Activated T-cell treated with anti-CD3 and anti-CD28 coated beads for 4 hours (primary cell): ENCODE results near the gene SLC22A5.
"Not testable (repeated sequence)": the region's sequence is repeated elsewhere in the genome, so short reads cannot be mapped to it uniquely, and the experiment has no call there.

Experiments
- DNase-seq: peaks from one replicate; pipeline ENCODE4 v3.0.0-alpha.2; 2020

The SLC22A5 gene

DNA sequence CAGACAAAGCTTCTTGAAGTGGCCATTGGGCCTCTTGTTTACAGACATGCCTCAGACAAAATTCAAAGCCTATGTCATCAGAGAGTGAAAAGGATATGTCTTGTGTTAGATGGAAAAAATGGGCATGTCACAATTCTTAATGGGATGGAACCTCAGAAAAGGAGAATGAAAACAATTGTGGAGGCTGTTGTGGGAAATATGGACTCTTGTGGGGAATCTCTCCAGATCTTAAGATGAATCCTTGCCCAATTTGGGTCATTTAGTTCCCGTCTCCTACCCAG lies 19.5 kb downstream of the SLC22A5 start:
- no peak for DNase-seq

DNA sequence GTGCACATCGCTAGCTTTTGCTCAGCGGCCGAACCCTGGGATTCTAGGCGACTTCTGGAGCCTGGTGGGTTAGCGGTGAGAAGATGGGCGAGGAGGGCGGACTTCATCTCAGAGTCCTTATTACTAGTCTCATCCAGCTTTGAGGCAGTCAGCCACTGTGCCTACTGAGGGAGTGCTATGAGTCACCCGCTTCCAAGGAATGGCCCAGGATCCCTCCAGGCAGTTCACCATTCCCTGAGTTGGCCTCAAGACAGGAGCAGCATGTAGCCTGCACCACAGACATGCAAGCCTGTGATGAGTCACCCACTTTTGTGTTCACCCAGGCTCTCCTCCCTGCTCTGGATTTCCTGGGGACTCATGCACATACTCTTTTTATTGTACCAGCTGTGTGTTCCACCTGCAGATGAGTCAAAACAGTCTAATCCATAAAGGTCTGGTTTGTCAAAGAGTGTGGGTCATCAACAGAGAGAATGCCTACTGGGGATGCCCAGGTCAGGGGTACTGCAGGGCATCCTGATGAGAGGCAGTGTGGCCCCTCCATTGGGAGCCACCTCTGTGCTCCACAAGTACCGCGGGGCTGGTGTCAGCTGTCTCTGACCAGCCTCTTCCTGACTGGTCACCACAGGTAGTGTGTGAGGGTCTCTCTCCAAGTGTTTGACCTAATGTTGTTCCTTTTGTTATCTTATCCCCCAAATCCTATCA lies 20.2 kb downstream of the SLC22A5 start:
- no peak for DNase-seq

DNA sequence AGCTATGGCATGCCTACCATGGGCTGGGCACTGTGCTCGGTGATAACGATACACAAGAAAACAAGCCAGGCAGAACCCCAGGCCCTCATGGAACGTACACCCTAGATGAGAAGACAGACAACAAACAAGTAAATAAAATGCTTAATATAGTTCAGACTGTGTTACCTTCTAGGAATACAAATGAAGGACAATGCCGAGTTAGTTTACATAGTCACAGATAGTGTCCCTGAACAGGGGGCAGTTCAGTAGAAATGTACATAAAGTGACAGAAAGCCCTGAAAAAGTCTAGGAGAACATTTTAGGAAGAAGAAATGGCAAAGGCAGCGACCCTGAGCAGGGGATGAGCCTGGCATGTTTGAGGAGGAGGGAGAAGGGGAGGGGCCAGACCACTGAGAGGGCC lies 21.7 kb downstream of the SLC22A5 start:
- DNase-seq, result no peak

DNA sequence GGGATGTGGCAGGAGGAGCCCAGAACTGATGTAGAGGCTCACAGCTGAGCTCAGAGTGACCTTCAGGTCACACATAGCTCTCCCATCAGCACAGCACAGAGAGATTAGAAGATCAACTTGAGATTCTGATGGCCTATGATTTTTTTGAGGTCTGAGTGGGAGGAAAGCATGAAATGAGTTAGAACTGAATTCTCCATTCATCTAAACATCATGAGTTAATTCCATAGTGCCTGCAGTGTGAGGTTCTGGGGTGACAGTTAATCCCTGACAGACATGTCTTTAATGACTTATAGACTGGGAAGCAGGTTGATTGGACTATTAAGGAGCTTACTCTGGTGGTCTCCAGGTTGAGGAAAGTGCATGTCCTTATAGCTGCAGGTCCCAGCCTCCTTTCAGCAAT lies 22.4 kb downstream of the SLC22A5 start:
- DNase-seq, result no peak

DNA sequence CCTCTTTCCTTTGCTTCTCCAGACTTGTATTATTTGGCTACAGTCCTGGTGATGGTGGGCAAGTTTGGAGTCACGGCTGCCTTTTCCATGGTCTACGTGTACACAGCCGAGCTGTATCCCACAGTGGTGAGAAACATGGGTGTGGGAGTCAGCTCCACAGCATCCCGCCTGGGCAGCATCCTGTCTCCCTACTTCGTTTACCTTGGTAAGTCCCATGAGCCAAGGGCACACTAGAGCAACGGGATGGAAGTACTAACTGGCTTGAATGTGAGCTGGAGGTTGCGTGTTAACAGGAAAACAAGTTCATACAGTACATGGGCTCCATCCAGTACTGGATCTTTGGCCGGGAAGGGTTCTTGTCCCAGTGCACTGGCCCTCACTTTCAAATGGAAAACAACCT lies 22.9 kb downstream of the SLC22A5 start:
- no peak for DNase-seq

DNA sequence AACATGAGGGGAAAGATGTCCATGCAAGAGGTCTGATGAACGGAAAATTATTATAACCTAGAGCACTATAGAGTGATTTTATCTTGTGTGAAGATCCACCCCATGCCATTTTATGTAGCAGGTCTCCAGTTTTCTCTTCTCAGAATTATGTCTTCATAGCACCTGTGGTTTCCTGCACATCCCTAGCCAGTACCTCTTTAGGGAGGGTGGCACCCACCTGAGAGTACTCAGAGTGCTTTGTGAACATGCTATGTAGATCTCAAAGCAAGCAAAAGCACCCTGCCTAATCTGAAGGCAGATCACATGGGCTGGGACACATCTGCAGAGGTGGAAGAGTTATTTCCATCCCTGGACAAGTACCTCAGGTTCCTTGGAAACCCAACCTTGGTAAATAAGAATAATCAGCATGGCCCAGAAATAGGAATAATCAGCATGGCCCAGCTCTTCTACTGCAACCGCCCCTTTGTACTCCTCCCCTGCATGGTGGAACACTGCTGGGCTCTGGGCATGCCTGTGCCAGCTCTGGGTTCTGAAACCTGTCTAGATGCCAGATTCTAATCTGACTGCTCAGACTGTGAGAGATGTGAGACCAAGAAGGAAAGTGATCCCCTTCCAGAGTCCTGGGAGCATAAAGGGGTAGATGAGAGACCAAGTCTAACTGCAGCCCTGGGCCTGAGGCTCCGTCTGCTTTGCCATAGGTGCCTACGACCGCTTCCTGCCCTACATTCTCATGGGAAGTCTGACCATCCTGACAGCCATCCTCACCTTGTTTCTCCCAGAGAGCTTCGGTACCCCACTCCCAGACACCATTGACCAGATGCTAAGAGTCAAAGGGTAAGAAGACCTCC lies 23.7 kb downstream of the SLC22A5 start:
- DNase-seq, result no peak

DNA sequence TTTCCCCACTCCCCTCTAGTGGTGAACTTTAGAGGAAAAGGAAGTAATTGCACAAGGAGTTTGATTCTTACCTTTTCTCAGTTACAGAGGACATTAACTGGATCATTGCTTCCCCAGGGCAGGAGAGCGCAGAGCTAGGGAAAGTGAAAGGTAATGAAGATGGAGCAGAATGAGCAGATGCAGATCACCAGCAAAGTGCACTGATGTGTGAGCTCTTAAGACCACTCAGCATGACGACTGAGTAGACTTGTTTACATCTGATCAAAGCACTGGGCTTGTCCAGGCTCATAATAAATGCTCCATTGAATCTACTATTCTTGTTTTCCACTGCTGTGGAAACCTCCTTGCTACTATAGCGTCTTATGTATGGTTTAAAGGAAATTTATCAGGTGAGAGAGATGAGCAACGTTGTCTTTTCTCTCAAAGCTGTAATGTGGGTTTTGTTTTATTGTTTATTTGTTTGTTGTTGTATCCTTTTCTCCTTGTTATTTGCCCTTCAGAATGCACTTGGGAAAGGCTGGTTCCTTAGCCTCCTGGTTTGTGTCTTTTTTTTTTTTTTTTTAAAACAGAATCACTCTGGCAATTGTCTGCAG lies 25.3 kb downstream of the SLC22A5 start:
- DNase-seq, result no peak

DNA sequence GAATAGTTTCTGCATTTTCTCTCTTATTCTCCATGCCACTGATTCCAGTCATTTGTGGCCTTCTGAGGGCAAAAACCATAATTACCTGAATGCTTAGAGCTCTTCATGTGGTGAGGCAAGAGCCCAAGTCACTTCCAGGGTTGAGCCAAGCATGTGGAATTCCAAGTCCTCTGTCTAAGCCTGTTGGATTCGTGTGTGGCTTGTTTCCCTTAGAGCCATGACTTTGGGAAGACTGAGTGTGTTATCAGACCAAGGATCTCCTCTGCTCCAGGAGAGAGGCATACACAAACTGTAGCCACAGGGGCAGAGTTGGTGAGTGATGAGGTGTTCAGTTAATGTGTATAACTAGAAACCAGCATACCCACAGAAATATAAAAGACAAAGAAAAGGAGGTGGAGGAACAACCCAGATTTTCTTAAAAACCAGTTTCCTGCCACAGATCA lies 27.1 kb downstream of the SLC22A5 start:
- DNase-seq, result no peak

DNA sequence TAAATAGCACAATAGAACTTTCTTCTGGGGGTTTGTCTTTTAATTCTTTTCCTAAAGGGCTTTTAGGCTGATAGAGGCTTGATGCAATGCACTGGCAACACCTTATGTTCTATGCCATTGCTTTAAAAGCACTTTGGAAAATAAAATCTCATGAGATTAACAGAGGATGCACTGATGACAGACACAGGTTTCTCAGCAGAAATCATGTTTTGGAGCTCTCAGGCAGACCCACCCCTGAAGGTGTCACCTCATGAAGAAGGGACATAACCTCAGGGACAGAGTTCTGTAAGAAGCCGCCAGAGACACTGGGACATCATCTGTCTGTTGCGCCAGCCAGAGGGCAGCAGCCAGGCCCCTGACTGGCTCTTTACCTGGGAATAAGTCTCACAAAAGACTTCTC lies 27.7 kb downstream of the SLC22A5 start:
- no peak for DNase-seq

DNA sequence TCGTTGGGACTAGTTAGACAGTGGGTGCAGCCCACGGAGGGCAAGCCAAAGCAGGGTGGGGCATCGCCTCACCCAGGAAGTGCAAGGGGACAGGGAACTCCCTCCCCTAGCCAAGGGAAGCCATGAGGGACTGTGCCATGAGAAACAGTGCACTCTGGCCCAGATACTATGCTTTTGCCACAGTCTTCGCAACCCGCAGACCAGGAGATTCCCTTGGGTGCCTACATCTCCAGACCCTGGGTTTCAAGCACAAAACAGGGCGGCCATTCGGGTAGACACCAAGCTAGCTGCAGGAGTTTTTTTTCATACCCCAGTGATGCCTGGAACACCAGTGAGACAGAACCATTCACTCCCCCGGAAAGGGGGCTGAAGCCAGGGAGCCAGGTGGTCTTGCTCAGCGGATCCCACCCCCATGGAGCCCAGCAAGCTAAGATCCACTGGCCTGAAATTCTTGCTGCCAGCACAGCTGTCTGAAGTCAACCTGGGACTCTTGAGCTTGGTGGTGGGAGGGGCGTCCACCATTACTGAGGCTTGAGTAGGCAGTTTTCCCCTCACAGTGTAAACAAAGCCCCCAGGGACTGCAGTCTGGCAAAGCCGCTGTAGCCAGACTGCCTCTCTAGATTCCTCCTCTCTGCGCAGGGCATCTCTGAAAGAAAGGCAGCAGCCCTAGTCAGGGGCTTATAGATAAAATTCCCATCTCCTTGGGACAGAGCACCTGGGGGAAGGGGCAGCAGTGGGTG lies 28.6 kb downstream of the SLC22A5 start:
- DNase-seq, result not testable (repeated sequence)

DNA sequence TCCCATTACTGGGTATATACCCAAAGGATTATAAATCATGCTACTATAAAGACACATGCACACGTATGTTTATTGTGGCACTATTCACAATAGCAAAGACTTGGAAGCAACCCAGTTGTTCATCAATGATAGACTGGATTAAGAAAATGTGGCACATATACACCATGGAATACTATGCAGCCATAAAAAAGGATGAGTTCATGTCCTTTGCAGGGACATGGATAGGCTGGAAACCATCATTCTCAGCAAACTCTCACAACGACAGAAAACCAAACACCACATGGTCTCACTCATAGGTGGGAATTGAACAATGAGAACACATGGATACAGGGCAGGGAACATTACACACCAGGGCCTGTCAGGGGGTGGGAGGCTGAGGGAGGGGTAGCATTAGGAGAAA lies 34.5 kb downstream of the SLC22A5 start:
- not testable (repeated sequence) for DNase-seq

DNA sequence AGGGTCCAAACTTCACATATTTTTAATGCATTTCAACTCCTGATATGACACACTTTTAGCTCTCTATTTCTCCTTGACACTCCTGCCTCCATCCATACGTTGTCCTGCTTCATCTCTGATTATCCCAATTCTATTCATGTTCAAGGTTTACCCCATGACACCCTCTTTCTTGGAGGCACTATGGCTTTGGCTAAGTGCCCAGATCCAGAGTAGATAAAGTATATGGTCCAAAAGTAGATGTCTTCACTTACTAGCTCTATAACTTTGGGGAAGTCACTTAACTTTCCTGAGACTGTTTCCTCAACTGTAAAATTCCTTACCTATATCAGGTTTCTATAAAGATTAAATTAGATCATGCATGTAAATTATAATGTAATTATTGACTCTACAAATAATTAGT lies 36.1 kb downstream of the SLC22A5 start:
- DNase-seq, result no peak

DNA sequence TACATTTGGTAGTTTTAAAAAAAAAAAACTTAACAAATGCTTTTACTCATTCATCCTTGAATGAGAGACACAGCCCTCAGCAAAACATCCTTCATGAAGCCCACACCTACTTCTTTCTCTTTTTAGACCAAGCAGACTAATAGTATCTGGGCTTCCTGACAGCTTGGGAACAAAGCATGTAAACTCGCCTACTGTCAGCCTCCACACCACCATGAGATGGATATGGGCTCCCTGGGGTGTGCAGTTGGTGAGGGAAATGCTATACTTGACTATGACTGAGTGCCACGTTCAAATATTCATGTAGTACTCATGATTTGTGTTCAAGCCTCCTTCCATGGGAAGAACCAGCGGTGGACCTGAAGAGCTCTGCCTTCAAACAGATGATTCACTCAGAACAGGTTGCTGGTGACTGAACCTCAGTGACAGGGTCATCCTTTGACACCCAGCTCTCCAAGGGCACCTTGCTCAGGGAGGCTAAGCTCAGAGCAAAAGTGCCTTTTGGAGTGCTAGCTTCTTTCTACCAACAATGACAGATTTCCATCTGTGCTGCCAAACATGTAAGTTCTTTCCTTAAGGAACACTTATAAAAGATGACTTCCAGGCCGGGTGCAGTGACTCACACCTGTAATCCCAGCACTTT lies 36.8 kb downstream of the SLC22A5 start:
- DNase-seq, result no peak

DNA sequence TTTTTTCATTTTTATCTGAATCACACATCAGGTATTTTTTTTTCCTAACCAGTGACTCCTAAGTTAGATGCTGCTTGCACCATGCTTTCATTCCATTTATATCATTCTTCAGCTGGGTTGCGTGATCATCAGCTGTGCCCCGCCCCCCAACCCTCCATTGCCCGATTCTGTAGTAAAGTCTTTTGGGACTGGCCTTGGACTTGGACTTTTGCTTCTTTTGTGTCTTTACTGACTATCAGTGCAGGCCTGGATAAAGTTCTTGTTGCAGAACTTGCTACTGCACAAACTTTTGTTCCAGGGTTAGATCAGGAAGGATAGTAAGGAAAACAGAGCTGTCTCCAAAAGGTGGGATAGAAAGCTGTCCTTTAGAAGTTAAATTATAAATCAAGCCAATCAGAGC lies 38.5 kb downstream of the SLC22A5 start:
- DNase-seq, result no peak

DNA sequence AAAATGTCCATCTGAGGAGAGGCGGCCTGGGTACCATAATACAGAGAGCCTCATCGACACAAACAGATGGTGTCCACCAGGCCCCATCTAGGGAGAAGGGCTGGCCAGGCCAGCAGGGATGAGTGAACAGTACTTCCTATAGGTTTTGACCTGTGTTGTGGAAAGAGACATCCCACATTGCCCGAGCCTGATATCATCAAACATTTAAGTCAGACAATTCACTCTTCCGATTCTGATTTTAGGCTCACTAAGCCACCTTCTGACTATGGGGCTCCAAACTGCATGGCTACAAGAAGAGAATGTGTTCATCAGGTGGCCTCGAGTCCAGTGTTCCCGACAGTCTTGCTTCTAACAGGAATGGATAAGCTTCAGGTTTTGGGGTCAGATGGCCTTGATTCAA lies 38.9 kb downstream of the SLC22A5 start:
- no peak for DNase-seq

DNA sequence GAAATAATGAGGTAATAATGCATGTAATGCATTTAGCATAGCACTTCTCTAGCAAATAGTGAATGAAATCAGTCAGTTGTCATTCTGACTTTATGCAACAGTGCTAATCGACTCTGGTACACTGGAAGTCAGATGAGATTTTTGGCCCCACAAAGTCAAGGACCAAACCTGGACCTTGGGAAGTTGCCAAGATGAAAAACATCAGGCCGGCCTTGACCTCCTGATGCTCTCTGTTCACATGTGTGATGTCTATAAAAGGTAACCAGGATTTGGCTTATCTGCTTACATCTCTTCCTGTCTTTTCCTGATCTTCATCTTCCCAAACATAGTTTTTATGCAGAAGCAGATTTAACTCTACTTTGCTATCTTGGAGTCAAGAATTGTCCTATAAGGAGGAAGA lies 39.5 kb downstream of the SLC22A5 start:
- DNase-seq, result no peak

DNA sequence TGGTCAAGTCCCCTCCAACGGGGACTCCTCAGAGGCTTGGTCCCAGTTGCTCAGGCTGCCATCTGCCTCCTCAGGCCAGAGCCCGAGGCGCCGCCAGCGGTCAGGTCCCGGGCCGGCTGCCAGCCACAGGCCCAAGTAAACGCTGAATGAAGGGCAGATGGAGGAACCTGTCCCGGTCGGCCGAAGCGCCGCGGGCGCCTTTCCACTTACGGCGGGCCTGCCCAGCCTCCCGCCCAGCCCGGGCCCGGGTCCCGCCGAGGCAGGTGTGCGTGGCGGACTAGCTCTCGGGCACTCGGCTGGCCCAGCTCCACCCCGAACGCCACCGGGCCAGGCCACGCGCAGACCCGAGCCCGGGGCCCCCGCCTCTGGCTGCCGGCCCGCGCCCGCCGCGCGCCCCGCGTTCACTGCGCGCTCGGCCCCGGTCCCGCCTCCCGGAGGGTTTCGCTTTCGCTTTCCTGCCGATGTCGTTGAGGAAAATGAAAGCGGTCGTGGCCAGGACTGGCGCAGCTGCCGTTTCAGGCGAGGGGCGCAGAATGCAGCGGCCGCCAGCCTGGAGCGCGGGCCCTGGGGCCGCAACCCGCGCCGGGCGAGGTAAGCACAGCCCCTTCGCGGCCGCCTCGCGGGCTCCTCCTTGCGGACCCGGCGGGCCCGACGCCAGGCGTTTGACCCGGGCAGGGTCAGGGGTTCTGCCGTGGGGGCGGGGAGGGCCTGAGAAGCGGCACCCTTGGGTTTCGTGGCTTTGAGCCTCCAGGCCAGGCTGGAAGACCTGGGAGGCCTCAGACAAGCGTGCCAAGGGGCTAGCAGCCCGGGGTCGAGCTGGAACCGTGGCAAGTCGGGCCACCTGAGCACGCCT lies 41.2 kb downstream of the SLC22A5 start:
- DNase-seq, result peak; percentile 81

DNA sequence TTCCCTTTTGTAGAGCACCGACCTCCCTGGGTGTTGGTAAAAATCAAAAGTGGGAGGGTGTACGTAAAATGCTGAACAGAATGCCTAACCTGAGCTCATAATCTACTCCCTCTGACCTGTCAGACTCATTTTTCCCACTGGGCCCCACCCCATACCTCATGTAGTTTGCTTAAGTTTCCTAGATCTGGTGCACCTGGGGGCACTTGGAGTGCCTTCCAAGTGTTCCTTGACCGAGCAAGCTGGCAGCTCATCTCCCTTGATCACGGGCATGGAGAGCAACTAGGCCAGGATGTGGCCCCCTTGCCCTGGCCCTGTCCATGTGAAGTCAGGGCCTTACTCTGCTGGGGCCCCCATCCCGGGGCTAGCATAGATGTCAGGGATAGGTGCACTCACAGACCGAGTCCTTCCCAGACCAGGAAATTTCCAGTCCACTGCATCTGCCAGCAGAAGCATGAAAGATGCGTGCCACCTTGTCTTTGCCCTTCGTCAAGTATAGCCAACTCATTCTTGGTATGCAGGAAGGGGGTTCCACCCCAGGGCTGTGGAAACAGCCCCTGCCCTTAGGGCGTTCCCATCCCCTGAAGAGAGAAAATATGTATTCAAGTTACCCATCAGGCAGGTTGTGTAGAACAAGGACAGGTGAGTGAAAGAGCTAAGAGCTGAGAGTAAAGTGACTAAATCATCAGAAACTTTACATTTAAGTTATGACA lies 41.9 kb downstream of the SLC22A5 start:
- DNase-seq, result no peak

DNA sequence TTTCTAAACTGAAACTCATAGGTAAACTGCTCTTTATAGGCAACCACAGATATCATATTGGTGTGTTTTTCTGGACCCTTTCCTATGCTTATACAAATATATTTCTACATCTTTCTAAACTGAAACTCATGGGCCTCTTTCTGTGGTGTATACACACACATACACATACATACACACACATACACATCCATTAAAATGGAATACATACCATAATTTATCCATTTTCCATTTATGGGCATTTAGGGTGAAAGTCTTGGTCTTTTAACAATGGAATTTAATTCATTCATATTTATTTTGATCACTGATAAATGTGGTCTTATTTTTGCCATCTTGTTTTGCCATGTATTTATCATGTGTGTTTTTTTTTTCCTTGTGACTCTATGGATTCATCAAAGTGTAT lies 44.1 kb downstream of the SLC22A5 start:
- DNase-seq, result no peak

DNA sequence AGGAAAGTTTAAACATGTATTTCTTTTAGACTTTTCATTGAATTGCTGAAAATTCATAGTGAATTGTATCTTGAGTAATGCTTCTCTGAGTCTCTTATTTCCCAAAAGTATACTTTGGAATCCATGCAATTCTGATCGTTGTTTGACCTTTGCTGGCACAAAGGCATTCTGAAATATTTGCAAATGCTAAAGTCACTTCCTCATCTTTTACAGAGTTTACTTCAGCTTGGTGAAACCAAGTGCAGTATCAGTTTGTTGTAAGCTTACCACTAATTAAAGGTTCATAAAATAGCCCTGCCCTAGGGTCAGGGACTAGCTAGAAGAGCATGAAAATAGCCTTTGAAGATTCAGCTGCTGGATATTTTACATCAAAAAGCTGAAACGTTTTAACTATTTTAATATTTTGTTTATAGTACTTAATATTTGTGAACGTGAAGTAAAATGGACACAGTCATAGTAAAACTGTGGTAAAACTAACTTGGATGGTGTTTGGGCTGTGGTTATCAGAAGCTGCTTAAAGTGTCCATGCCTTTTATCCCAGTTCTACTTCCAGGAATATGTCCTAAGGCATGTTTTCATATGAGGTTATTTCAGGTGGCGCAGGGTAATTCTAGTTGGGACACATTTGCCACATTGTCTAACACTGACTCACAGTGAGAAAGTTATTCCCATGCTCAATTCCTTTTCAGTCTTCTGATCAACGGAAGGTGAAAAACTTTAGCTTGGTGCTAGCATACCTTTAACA lies 45.3 kb downstream of the SLC22A5 start:
- DNase-seq, result no peak

DNA sequence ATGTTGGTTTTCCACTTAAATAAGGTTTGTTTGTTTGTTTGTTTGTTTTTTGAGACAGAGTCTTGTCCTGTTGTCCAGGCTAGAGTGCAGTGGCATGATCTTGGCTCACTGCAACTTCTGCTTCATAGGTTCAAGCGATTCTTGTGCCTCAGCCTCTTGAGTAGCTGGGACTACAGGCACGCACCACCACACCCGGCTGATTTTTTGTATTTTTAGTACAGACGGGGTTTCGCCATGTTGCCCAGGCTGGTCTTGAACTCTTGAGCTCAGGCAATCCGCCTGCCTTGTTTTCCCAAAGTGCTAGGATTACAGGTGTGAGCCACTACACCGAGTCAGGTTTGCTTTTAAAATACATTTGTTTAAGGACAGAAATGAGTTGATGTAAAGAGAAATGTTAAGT lies 46.0 kb downstream of the SLC22A5 start:
- not testable (repeated sequence) for DNase-seq
